NCI-H1694 treated with DMSO at 0.1 percent for 48 hours (cell line): Measurements from ENCODE around the gene C1QTNF1.
A peak's percentile ranks its signal among the peaks of the same experiment; 100 is the strongest.

Experiments
- DNase-seq: peaks from one replicate; lab custom pipeline; 2025; lab: John Stamatoyannopoulos, UW

C1QTNF1 gene

GRCh38 chr17:79080349-79080748 lies 56.4 kb downstream of the C1QTNF1 start:
- DNase-seq = no peak

GRCh38 chr17:79080761-79081290 lies 56.9 kb downstream of the C1QTNF1 start:
- DNase-seq = no peak

- no peak for DNase-seq
Observed at GRCh38 chr17:79081571-79082276, 57.8 kb downstream of the C1QTNF1 start.

GRCh38 chr17:79082311-79083190 lies 58.6 kb downstream of the C1QTNF1 start:
- peak; percentile 14 for DNase-seq

GRCh38 chr17:79083191-79083971 lies 59.4 kb downstream of the C1QTNF1 start:
- no peak for DNase-seq

GRCh38 chr17:79084291-79085153 lies 60.6 kb downstream of the C1QTNF1 start:
- DNase-seq = no peak

GRCh38 chr17:79085154-79085920 lies 61.4 kb downstream of the C1QTNF1 start:
- no peak for DNase-seq

GRCh38 chr17:79085921-79086551 lies 62.1 kb downstream of the C1QTNF1 start:
- no peak for DNase-seq

- no peak for DNase-seq
Observed at GRCh38 chr17:79086609-79087427, 62.8 kb downstream of the C1QTNF1 start.

GRCh38 chr17:79087428-79088143 lies 63.6 kb downstream of the C1QTNF1 start:
- DNase-seq = peak; percentile 70

GRCh38 chr17:79088247-79088996 lies 64.5 kb downstream of the C1QTNF1 start:
- peak; percentile 68 for DNase-seq

- DNase-seq = no peak
Observed at GRCh38 chr17:79088997-79089328, 65.0 kb downstream of the C1QTNF1 start.

GRCh38 chr17:79089720-79090442 lies 65.9 kb downstream of the C1QTNF1 start:
- DNase-seq = peak; percentile 9

GRCh38 chr17:79090443-79091225 lies 66.7 kb downstream of the C1QTNF1 start:
- DNase-seq = no peak

GRCh38 chr17:79091226-79091670 lies 67.3 kb downstream of the C1QTNF1 start:
- DNase-seq = no peak

GRCh38 chr17:79092567-79092966 lies 68.6 kb downstream of the C1QTNF1 start:
- DNase-seq = no peak
